Skeletal muscle cell (primary cell): ENCODE results near the gene PDE6B.

Experiments used
- DNase-seq: peaks from one replicate; pipeline ENCODE4 v3.0.0-alpha.2; 2010; ENCODE audit warnings: low read depth
- H3K4me3 ChIP-seq: 2 replicates; pipeline ENCODE4 v1.5.1; 2011; ENCODE audit warnings: low read depth, mild to moderate bottlenecking, control low read depth, low read length, moderate library complexity

PDE6B gene

GRCh38 chr4:620851-621261 lies 4.5 kb upstream of the PDE6B start:
- H3K4me3 ChIP-seq: no peak overlapping the region
- no peak for DNase-seq

GRCh38 chr4:621296-622070 lies 3.9 kb upstream of the PDE6B start:
- no peak for DNase-seq
- H3K4me3 ChIP-seq: no peak overlapping the region

- DNase-seq: no peak
- H3K4me3 ChIP-seq: no peak overlapping the region
Measured at GRCh38 chr4:622071-622995, 3.0 kb upstream of the PDE6B start.

- no peak overlapping the region for H3K4me3 ChIP-seq
- DNase-seq: no peak
Measured at GRCh38 chr4:622996-623913, 2.1 kb upstream of the PDE6B start.

GRCh38 chr4:623914-624566 lies 1.3 kb upstream of the PDE6B start:
- no peak for DNase-seq

GRCh38 chr4:625631-626161 lies 323 bp downstream of the PDE6B start:
- H3K4me3 ChIP-seq: no peak overlapping the region
- no peak for DNase-seq

More at GRCh38 chr4:623914-624566, 1.3 kb upstream of the PDE6B start:
- no peak overlapping the region for H3K4me3 ChIP-seq

GRCh38 chr4:626201-627091 lies 1.1 kb downstream of the PDE6B start:
- DNase-seq: no peak
- H3K4me3 ChIP-seq: no peak overlapping the region

GRCh38 chr4:627347-628125 lies 2.2 kb downstream of the PDE6B start:
- DNase-seq: no peak
- H3K4me3 ChIP-seq: no peak overlapping the region

- H3K4me3 ChIP-seq: no peak overlapping the region
- no peak for DNase-seq
Measured at GRCh38 chr4:628311-628741, 3.0 kb downstream of the PDE6B start.

- H3K4me3 ChIP-seq: no peak overlapping the region
- DNase-seq: no peak
Measured at GRCh38 chr4:628821-629635, 3.7 kb downstream of the PDE6B start.

GRCh38 chr4:629636-629914 lies 4.2 kb downstream of the PDE6B start:
- no peak overlapping the region for H3K4me3 ChIP-seq
- no peak for DNase-seq

GRCh38 chr4:629915-630641 lies 4.7 kb downstream of the PDE6B start:
- no peak for DNase-seq

GRCh38 chr4:630656-631055 lies 5.3 kb downstream of the PDE6B start:
- no peak for DNase-seq
- H3K4me3 ChIP-seq: no peak overlapping the region

More at GRCh38 chr4:629915-630641, 4.7 kb downstream of the PDE6B start:
- no peak overlapping the region for H3K4me3 ChIP-seq

GRCh38 chr4:632196-632790 lies 6.9 kb downstream of the PDE6B start:
- no peak for DNase-seq
- H3K4me3 ChIP-seq: no peak overlapping the region

GRCh38 chr4:632926-633325 lies 7.6 kb downstream of the PDE6B start:
- DNase-seq: no peak
- H3K4me3 ChIP-seq: no peak overlapping the region

- no peak for DNase-seq
- H3K4me3 ChIP-seq: no peak overlapping the region
Measured at GRCh38 chr4:633406-633805, 8.0 kb downstream of the PDE6B start.
